Colonic mucosa (tissue), 4 donors: ENCODE results near the gene MT1F. TPM values are rescaled to one million over a fixed set of nuclear protein-coding genes. Genes with fewer than 3 reads are reported as not detected.

Source experiments
- DNase-seq: peaks from one replicate; pipeline ENCODE4 v3.0.0-alpha.2; 2020
- H3K27ac ChIP-seq: fragments of 200-600 bp; one replicate; pipeline ENCODE4 v1.8.0; 2021
- H3K27me3 ChIP-seq: fragments of 200-600 bp; one replicate; pipeline ENCODE4 v1.8.0; 2021
- H3K36me3 ChIP-seq: fragments of 200-600 bp; one replicate; pipeline ENCODE4 v1.8.0; 2021
- H3K4me1 ChIP-seq: fragments of 200-600 bp; one replicate; pipeline ENCODE4 v1.8.0; 2021; ENCODE audit warnings: mild to moderate bottlenecking
- H3K4me3 ChIP-seq: fragments of 200-600 bp; one replicate; pipeline ENCODE4 v1.8.0; 2021
- H3K9ac ChIP-seq, 2 donors: one replicate each; pipeline ENCODE4 v1.7.0; 2013; ENCODE audit warnings: control low read depth in 2 of 2, low read depth in 2 of 2, low read length in 2 of 2
- H3K9me3 ChIP-seq: fragments of 200-600 bp; one replicate; pipeline ENCODE4 v1.8.0; 2021
- intact Hi-C: fragments of 100-400 bp; cut with DNase I; formaldehyde crosslinking; loops from one replicate; pipeline ENCODE4 v1.14.1; 2022
- total RNA-seq, 2 donors: library from RNA; stranded (reverse); fragmentation: NEBNext Ultra II Directional in 1 of 2; extraction: Animal tissue kit (Norgen Biotek cat#: 25700) in 1 of 2; gene quantifications; one replicate each; pipeline ENCODE4 v1.2.1, GENCODE V29; 2021
- TF ChIP-seq, protein P1 (sequence below): fragments of 200-600 bp; IDR thresholded peaks from one replicate; pipeline ENCODE4 v1.8.0; 2022; ENCODE audit warnings: antibody characterized with exemption, mild to moderate bottlenecking
- donor health status: healthy.
- donor health status: DM: no; HTN: no; CAD: no.
- donor health status: DM: no; HTN: no; CAD: no.

The MT1F gene
- 10 to 100 TPM; 35.5 to 40.0 TPM for total RNA-seq

DNA sequence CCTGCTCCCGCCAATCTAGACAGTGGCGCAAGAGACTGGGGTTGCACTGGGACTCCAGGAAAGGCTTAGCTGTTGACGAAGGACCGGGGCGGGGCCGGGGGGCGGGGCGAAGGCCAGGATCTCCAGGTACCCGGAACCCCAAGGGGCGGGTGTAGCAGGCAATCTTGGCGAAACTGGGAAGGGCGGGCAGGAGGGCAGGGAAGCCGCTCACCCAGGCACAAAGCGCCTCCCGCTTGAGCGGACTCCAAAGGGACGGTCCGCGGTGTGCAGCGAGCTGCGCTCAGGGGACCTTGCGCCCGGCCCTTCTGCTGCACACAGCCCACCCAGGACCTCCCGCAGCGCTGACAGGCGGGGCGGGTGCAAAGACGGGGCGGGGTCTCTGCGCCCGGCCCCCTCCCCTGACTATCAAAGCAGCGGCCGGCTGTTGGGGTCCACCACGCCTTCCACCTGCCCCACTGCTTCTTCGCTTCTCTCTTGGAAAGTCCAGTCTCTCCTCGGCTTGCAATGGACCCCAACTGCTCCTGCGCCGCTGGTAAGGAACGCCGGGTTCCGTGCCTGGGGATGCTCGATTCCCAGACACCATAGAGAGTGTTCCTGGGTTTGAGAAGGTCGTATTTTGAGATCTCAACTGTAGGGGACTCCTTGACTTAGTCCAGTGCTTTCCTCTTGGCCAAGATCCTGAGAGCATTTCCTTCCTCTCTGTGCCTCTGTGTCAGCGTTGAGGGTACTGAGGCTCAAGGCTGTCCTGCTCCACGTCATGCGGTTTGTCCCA, at the start of gene MT1F:
TSS of gene MT1F (plus strand) at position 405 of the 772 bp plus-strand sequence. CDS start at position 505, 100 bp downstream.
- H3K9ac ChIP-seq, result peak within 1 kb of the TSS; percentile 64 to 99
- peak within 1 kb of the TSS; percentile 60 for H3K27ac ChIP-seq
- H3K9me3 ChIP-seq, result no peaks in the 10 kb centered on the region
- H3K27me3 ChIP-seq, result peaks cover under 1% of the 10 kb centered on the region
- H3K4me1 ChIP-seq, result no peaks in the 10 kb centered on the region
- TF ChIP-seq, protein P1, sequence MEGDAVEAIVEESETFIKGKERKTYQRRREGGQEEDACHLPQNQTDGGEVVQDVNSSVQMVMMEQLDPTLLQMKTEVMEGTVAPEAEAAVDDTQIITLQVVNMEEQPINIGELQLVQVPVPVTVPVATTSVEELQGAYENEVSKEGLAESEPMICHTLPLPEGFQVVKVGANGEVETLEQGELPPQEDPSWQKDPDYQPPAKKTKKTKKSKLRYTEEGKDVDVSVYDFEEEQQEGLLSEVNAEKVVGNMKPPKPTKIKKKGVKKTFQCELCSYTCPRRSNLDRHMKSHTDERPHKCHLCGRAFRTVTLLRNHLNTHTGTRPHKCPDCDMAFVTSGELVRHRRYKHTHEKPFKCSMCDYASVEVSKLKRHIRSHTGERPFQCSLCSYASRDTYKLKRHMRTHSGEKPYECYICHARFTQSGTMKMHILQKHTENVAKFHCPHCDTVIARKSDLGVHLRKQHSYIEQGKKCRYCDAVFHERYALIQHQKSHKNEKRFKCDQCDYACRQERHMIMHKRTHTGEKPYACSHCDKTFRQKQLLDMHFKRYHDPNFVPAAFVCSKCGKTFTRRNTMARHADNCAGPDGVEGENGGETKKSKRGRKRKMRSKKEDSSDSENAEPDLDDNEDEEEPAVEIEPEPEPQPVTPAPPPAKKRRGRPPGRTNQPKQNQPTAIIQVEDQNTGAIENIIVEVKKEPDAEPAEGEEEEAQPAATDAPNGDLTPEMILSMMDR, result no peak
- no peaks in the 10 kb centered on the region for H3K36me3 ChIP-seq
- H3K4me3 ChIP-seq, result peak within 1 kb of the TSS; percentile 55
- DNase-seq, result peak; percentile 99
- intact Hi-C loops, result no loop called here

- peak; percentile 96 for DNase-seq
- H3K36me3 ChIP-seq, result no peaks in the 10 kb centered on the region
- H3K4me1 ChIP-seq, result peaks cover 11% of the 10 kb centered on the region
- H3K27ac ChIP-seq, result peak within 1 kb of the TSS; percentile 88
- intact Hi-C loops, result loop anchor here (10.0 kb wide), 1 partner anchor 93 kb away; no protein-coding TSS in a partner anchor
- no peaks in the 10 kb centered on the region for H3K9me3 ChIP-seq
- no peaks in the 10 kb centered on the region for H3K27me3 ChIP-seq
- peak within 1 kb of the TSS; percentile 64 to 94 for H3K9ac ChIP-seq
- TF ChIP-seq, protein P1, result no peak
- H3K4me3 ChIP-seq, result peak within 1 kb of the TSS; percentile 54
Observed at GRCh38 chr16:56608043-56608875, 49.5 kb upstream of the MT1F start, which contains the start of gene MT2A. Gene MT2A, plus strand, starts transcription at chr16:56608584. Its CDS starts 72 bp downstream, at chr16:56608656.

- peak overlapping the region; percentile 88 for H3K27ac ChIP-seq
- H3K27me3 ChIP-seq, result no peaks in the 10 kb centered on the region
- no peaks in the 10 kb centered on the region for H3K36me3 ChIP-seq
- intact Hi-C loops, result loop anchor here (10.0 kb wide), 1 partner anchor 94 kb away; no protein-coding TSS in a partner anchor
- TF ChIP-seq, protein P1, result no peak
- peaks cover 11% of the 10 kb centered on the region for H3K4me1 ChIP-seq
- H3K9me3 ChIP-seq, result no peaks in the 10 kb centered on the region
- H3K9ac ChIP-seq, result peak overlapping the region; percentile 64 to 94
- H3K4me3 ChIP-seq, result peak overlapping the region; percentile 54
- DNase-seq, result peak; percentile 50
Observed at GRCh38 chr16:56608876-56609462, 48.8 kb upstream of the MT1F start.

GRCh38 chr16:56609463-56609921, 48.3 kb upstream of the MT1F start:
- DNase-seq, result peak; percentile 92
- H3K27me3 ChIP-seq, result no peaks in the 10 kb centered on the region
- intact Hi-C loops, result loop anchor here (10.0 kb wide), 1 partner anchor 95 kb away; no protein-coding TSS in a partner anchor
- H3K9ac ChIP-seq, result peak overlapping the region; percentile 64 to 94
- peak overlapping the region; percentile 88 for H3K27ac ChIP-seq
- H3K36me3 ChIP-seq, result no peaks in the 10 kb centered on the region
- H3K4me1 ChIP-seq, result peaks cover 11% of the 10 kb centered on the region
- peak overlapping the region; percentile 54 for H3K4me3 ChIP-seq
- TF ChIP-seq, protein P1, result no peak
- no peaks in the 10 kb centered on the region for H3K9me3 ChIP-seq
